ENCODE results near the gene UBE2J2. TPM values are rescaled to one million over a fixed set of nuclear protein-coding genes. Genes with fewer than 3 reads are reported as not detected.

Gene UBE2J2
- total and polyA plus RNA-seq, 2 donors (not counting 3 experiments of a cell fraction or from before 2014, with no cell fraction given) = 60.7 to 80.7 TPM

- no peak overlapping the region for H3K4me2 ChIP-seq (ENCODE audit: insufficient read depth, low read length)
- dilution Hi-C loops (cut with MboI; ENCODE audit: extremely low pct_ligation_motif_present, low sequenced_read_pairs) (no loop called here), intact Hi-C loops (cut with micrococcal nuclease) (no loop called here)
- POLR2A ChIA-PET = no interaction called here
- no peaks in the 10 kb centered on the region for H3K9me3 ChIP-seq (replicated peaks; ENCODE audit: control insufficient read depth, insufficient read depth, low read length)
- H3K27me3 ChIP-seq (ENCODE audit: control insufficient read depth in 2 of 2, insufficient read depth in 2 of 2, low read length in 2 of 2) = no peaks in the 10 kb centered on the region
- no peaks in the 10 kb centered on the region for H4K20me1 ChIP-seq (replicated peaks; ENCODE audit: control insufficient read depth, extremely low read depth, insufficient read depth, low read length)
- no TSS peak for BruUV-seq (replicated peaks)
- H3K4me3 ChIP-seq (replicated peaks in 1 of 3; ENCODE audit: insufficient read depth in 1 of 3, low read depth in 1 of 3, low read length in 3 of 3) = no peak overlapping the region
- no peaks in the 10 kb centered on the region for H3K9me1 ChIP-seq (replicated peaks; ENCODE audit: control insufficient read depth, extremely low read depth, insufficient read depth, low read length)
- CTCF ChIA-PET = interaction anchor here (1.2 to 4.6 kb wide), 2 partner anchors 13 to 142 kb away, joined by 4 to 25 read pairs; no protein-coding TSS in a partner anchor
- TF ChIP-seq GATA2 (IDR thresholded peaks at IDR 0.05; ENCODE audit: insufficient read depth, insufficient read length, low read depth, low read length) (no peak), EZH2 (IDR thresholded peaks at IDR 0.05; ENCODE audit: borderline replicate concordance, low read depth, low read length, severe bottlenecking) (no peak), POLR2AphosphoS5 (IDR thresholded peaks at IDR 0.05; ENCODE audit: insufficient read depth, low read depth, low read length) (no peak), FOS (IDR thresholded peaks at IDR 0.05; ENCODE audit: borderline replicate concordance, insufficient read depth, low read length) (no peak), CTCF (IDR thresholded peaks at IDR 0.05; ENCODE audit: extremely low read depth in 1 of 2, insufficient read depth in 1 of 2, low read depth in 1 of 2, low read length in 2 of 2) (no peak), MYC (IDR thresholded peaks at IDR 0.05; ENCODE audit: low read depth, low read length) (no peak), POLR2A (IDR thresholded peaks at IDR 0.05; ENCODE audit: low read depth, low read length) (no peak), MAX (IDR thresholded peaks at IDR 0.05; ENCODE audit: insufficient read depth, insufficient read length) (no peak)
- peak overlapping the region; percentile 54 for H3K27ac ChIP-seq (ENCODE audit: insufficient read depth, low read depth, low read length)
- no peak for FAIRE-seq
- no peak overlapping the region for H2AFZ ChIP-seq (ENCODE audit: low read depth, low read length)
- peaks cover 24% of the 10 kb centered on the region for H3K4me1 ChIP-seq (ENCODE audit: control insufficient read depth, extremely low read depth, insufficient read depth, low read length)
- no peak overlapping the region for H3K9ac ChIP-seq (replicated peaks; ENCODE audit: extremely low read depth, insufficient read depth, low read length)
- peaks cover 37% of the 10 kb centered on the region for H3K79me2 ChIP-seq (ENCODE audit: control insufficient read depth, insufficient read depth, low read length)
- DNase-seq (ENCODE audit: low read depth, low spot score) = no peak
- H3K36me3 ChIP-seq (ENCODE audit: control insufficient read depth in 2 of 2, extremely low read depth in 1 of 2, insufficient read depth in 2 of 2, low read length in 2 of 2) = peaks cover 9 to 37% of the 10 kb centered on the region in 2 experiments
Observed at GRCh38 chr1:1264026-1264425, 9.6 kb downstream of the UBE2J2 start.
